GM21717 (cell line): ENCODE data around the gene FAM83F.
"Not testable (repeated sequence)": the region's sequence is repeated elsewhere in the genome, so short reads cannot be mapped to it uniquely, and the experiment has no call there.

Experiments used
- ATAC-seq: cut with Tn5 transposase; IDR thresholded peaks from one replicate; pipeline ENCODE4 v1.9.1; 2021; ENCODE audit warnings: mild to moderate bottlenecking, moderate library complexity; ENCODE audit not compliant: unreplicated experiment

The FAM83F gene

GRCh38 chr22:39992894-39993293 is 1.9 kb upstream of the FAM83F start:
- ATAC-seq = not testable (repeated sequence)

- ATAC-seq = no peak
These were observed 651 bp upstream of the FAM83F start for GRCh38 chr22:39994041-39994565.

GRCh38 chr22:39995393-39996252 is 869 bp downstream of the FAM83F start:
- no peak for ATAC-seq

DNA sequence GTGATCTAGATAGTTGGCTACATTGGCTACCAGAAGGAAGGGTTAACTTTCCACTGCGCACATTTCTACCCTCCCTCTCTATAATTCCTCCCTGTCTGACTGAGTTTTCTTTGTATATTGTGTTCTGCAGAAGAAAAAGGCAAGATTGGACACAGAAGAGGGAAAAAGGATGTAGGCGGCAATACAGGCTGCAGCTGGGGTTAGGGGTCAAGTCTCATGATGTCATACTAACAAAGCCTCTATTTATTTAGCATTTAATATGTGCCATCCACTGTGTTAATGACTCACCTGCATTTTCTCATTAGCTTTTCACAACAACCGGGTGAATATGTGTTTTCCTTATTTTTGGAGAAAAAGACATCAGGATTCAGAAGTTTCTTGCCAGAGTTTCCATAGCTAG is 2.0 kb downstream of the FAM83F start:
- no peak for ATAC-seq

DNA sequence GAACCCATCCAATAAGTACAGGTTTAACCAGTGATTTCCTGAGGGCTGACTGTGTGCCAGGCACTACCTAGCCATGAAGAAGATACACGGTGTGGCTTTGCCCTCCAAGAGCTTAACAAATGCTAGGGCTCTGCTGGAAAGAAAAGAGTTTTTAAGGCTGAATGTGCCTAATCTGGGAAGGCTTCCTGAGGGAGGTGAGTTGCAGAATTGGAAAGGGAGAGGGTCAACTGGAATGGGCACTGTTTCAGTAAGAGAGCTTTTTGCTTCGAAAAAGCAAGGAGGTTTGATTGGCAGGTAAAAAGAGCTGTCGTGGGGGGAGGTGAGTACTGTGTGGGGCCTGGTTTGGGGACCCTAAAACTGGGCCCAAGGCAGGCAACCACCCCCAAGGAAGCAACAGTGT is 2.7 kb downstream of the FAM83F start:
- ATAC-seq = no peak

GRCh38 chr22:39997939-39998726 is 3.4 kb downstream of the FAM83F start:
- no peak for ATAC-seq

DNA sequence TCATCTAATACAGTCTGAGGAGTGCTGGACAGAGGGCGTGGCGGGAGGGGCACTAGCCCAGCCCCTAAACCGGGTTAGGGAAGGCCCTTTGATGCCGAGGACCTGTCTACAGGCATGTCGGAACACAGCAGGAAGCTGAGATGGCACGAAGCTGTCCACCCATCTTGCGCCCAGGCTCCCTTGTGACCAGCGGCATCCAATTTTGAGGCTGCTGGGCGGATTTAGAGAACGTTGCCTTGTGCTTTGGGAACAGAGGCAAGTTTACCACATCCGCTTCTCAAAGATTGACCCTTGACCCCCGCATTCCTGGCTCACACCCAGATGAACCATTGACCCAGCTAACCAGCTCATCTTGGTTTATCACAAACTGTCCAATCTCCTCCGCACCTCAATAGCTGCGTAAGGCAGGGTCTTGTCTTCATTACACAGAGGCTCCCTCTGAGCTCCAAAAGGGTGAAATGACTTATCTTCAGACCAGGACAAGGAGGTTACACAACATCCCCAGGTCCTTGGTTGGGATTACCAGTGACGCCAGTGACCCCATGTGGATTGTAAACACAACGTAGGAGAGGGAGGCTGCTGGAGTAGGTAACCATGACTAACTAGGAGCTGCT is 4.5 kb downstream of the FAM83F start:
- ATAC-seq = no peak

DNA sequence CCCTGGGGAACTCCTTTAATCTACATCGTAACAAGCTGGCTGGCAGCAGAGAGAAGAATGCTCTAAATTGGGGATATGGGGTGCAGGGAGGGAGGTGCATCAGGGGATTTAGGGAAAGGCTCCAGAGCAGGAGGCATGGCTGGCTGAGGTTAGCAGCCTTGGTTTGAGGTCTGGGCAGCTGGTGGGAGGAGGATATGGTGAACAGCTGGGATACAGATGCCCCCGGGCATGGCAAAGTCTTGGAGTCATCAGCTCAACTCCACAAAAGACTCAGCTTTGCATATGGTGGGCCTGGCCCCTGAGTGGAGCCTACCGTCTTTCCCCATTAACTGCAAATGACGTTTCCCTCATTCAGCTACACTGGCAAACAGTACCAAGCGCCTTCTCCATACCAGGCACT is 5.4 kb downstream of the FAM83F start:
- ATAC-seq = no peak

DNA sequence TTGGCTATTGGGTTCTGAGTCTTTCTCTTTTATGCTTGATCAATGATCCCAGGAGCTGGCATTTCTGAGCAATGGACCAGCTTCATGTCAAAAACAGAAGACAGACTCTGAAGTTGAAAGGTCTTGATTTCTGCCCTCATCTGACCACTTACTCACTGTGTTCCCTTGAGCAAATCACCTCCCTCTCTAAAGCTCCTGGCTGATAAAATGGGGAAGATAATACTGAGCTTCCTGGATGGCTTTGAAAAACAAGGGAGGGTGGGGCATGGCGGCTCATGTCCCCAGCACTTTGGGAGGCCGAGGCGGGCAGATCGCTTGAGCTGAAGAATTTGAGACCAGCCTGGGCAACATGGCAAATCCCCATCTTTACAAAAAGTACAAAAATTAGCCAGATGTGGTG is 6.4 kb downstream of the FAM83F start:
- ATAC-seq = no peak

DNA sequence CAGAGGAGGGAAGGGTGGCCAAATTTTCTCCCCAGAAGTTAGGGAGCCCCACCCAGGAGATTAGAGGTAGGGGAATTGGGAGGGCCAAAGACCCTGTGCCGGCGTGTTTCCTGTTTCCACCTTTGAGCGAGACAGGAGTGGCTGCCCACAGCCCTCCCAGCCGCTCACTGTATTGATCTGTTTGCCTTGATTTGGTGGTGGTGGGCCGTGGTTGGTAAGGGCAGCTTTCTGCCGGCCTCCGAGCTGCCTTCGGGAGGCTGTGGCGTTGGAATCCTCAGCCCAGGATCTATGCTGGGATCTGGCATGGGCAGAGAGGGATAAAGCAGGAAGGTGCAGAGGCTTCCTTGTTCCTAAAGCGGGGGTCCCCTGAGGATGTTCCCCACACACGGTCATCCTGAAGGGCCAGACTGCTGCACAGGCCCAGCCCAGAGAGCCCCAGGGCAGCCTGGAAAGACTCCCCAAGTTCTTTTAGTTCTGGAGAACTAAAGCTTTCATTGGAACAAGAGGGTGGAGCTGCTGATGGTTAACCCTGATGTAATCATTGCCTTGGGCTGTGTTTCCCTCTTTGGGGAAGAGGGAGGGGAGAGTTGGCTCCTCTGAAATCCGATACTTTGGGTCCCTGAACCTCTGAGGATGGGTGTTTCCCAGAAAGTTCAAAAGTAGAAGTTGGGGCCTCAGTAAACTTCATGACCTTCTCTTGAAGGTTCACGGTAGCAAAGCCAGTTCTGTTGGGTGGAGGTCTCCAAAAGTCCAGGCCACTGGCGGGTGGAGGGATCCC is 7.2 kb downstream of the FAM83F start:
- no peak for ATAC-seq

DNA sequence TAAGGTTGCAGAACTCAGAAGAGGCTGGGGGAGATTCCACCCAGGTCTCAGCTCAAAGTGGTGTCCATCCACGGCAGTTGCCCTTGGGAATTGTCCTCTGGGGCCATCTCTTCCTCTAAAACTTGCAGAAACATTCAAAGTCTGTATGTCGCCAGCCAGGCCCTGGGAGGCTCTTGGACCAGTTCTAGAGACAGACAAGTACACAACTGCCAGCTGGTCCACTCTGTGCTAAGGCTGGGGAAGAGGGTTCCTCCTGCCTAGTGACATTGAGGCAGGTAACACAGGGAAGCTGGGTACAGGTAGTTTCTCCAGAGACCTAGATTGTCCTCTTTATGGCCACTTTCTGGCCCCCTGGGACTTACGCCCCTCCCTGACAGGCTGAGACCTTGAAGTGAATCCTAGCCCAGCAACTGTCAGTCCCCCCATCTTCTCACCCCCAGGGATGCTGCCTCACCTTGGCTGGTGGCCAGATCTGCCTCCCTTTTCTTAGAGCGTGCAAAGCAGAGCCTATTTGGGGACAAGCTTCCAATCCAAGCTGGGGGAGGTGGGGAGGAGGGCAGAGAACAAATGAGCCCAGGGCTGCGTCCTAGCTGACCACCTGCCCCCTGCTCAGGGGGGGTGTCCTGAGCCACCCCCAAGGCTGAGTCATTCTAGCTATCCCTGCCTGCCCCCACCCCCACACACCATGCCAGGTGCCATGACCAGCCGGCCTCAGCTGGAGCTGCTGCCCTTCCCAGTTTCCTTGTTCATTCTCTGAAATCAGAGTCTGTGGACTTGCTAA is 8.4 kb downstream of the FAM83F start:
- no peak for ATAC-seq

GRCh38 chr22:40004836-40005235 is 10.1 kb downstream of the FAM83F start:
- ATAC-seq = no peak

DNA sequence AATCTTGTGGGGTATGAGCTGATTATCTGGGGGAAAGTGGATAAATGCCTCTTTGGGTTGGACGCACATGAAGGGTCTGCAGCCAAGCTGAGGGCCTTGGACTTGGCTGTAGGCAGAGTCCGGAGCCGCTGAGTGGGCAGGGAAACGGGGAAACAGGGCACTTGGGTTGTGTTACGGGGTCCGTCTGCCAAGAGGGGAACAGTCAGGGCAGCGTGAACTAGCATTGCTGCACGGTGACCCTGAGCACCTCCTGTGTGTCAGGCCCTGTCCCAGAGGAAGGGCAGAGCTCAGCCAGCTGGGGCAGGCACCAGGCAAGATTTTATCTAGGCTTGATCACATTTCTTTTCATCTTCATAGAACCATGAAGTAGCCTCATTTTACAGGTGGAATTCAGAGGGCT is 11.9 kb downstream of the FAM83F start:
- no peak for ATAC-seq

- no peak for ATAC-seq
These were observed 13.3 kb downstream of the FAM83F start for GRCh38 chr22:40007853-40008710.

- ATAC-seq = no peak
These were observed 14.1 kb downstream of the FAM83F start for GRCh38 chr22:40008726-40009291.

GRCh38 chr22:40009292-40009774 is 14.6 kb downstream of the FAM83F start:
- no peak for ATAC-seq

- no peak for ATAC-seq
These were observed 15.4 kb downstream of the FAM83F start for GRCh38 chr22:40009951-40010671.

GRCh38 chr22:40010746-40011145 is 16.0 kb downstream of the FAM83F start:
- ATAC-seq = no peak
